8988T (cell line): ENCODE measurements around the gene MARCOL.
"Not testable (repeated sequence)": the region's sequence is repeated elsewhere in the genome, so short reads cannot be mapped to it uniquely, and the experiment has no call there.

Source experiments
- DNase-seq: peaks from one replicate; pipeline ENCODE4 v3.0.0; 2011

Gene MARCOL

DNA sequence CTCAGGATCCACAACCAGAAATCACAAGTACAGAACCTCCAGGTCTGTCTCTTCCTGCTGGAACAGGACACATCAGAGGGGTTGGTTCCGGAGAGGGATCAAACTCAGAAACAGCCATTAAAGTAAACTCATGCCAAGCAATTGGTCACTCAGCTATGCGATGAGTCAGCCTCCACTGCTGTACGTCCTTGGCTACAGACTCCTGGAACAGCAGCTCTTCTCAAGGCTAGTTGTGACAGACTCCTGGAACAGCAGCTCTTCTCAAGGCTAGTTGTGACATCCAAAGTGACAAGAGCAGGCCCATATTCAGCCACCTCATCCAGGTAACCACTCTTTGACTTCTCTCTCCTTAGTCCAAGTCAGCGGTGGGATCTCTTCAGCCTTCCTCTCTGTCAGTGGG, 30.2 kb downstream of the MARCOL start, which contains the start of gene SPINK13:
SPINK13 (plus strand) TSS at position 229 of the 400 bp plus-strand sequence. CDS start 1,279 bp downstream, outside the sequence.
- no peak for DNase-seq

DNA sequence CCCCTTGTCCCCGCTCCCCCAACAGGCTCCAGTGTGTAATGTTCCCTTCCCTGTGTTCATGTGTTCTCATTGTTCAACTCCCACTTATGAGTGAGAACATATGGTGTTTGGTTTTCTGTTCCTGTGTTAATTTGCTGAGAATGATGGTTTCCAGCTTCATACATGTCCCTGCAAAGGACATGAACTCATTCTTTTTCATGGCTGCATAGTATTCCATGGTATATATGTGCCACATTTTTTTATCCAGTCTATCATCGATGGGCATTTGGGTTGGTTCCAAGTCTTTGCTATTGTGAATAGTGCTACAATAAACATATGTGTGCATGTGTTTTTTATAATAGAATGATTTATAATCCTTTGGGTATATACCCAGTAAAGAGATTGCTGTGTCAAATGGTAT, 36.8 kb downstream of the MARCOL start:
- not testable (repeated sequence) for DNase-seq

GRCh38 chr5:148280893-148281292, 42.6 kb downstream of the MARCOL start:
- DNase-seq, result not testable (repeated sequence)

GRCh38 chr5:148281336-148281735, 43.0 kb downstream of the MARCOL start:
- DNase-seq, result not testable (repeated sequence)

DNA sequence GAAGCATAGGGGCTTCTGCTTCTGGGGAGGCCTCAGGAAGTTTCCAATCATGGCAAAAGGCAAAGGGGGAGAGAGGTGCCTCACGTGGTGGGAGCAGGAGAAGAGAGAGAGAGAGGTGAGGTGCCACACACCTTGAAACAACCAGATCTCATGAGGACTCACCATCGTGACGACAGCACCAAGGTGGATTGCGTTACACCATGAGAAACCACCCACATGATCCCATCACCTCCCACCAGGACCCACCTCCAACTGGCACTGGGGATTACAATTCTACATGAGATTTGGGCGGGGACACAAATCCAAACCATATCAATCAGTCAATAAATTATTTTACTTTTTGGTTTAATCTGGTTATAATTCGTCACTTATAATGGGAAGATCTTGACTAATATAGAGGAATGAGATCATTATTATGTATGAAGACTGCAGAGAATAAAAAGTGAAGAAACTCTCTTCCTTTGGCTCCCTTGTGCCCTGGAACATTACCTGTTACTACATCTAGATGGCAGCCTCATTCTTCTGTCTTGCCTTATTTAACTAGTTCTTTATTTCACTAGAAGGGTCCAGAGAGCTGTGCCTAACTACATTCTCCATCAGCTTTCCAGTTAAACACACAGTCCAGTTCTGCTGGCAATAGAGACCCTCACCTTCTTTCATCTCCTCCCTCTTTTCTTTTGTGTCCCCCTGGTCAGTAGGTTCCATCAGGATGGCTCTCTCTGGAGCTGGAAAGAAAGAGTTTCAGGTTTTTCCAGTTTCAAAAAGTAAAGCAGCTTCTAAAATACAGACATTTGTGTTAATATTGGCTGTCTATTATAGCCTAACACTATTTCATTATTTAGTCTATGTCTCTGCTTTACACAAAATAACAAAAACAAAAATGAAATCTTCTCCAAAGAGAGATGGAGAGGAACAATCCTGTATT, 52.2 kb downstream of the MARCOL start:
- no peak for DNase-seq
